GM13976 (cell line): Measurements from ENCODE around the gene TJAP1.

ENCODE experiments used
- DNase-seq: peaks from one replicate; pipeline ENCODE4 v3.0.0; 2012; ENCODE audit warnings: low spot score
- CTCF ChIP-seq: IDR thresholded peaks from 2 replicates; pipeline ENCODE4 v1.5.1; 2012; ENCODE audit warnings: borderline replicate concordance, mild to moderate bottlenecking; ENCODE audit not compliant: insufficient read depth; ENCODE audit errors: extremely low read depth, missing control alignments, control extremely low read depth
- in situ Hi-C: fragments of 300-500 bp; cut with MboI; formaldehyde crosslinking; loops from one replicate; pipeline ENCODE4 v1.12.0; 2022; ENCODE audit warnings: low sequenced_read_pairs, mixed read lengths, inconsistent platforms; ENCODE audit not compliant: unreplicated experiment

TJAP1 gene

GRCh38 chr6:43491750-43492661 is 14.6 kb downstream of the TJAP1 start:
- no peak for DNase-seq
- in situ Hi-C loops = loop anchor here (25.0 kb wide), 1 partner anchor 230 kb away; no protein-coding TSS in a partner anchor

GRCh38 chr6:43492673-43493072 is 15.3 kb downstream of the TJAP1 start:
- TF ChIP-seq CTCF = no peak
- in situ Hi-C loops = loop anchor here (25.0 kb wide), 1 partner anchor 230 kb away; no protein-coding TSS in a partner anchor
- DNase-seq = no peak

More at GRCh38 chr6:43491750-43492661, 14.6 kb downstream of the TJAP1 start:
- no peak for TF ChIP-seq CTCF

- no peak for TF ChIP-seq CTCF
- in situ Hi-C loops = loop anchor here (25.0 kb wide), 1 partner anchor 231 kb away; no protein-coding TSS in a partner anchor
- DNase-seq = no peak
These were observed 15.9 kb downstream of the TJAP1 start for GRCh38 chr6:43493230-43493629.

GRCh38 chr6:43493833-43494232 is 16.5 kb downstream of the TJAP1 start:
- TF ChIP-seq CTCF = no peak
- in situ Hi-C loops = loop anchor here (25.0 kb wide), 1 partner anchor 232 kb away; no protein-coding TSS in a partner anchor
- no peak for DNase-seq

- in situ Hi-C loops = loop anchor here (25.0 kb wide), 1 partner anchor 232 kb away; no protein-coding TSS in a partner anchor
- no peak for DNase-seq
- no peak for TF ChIP-seq CTCF
These were observed 17.0 kb downstream of the TJAP1 start for GRCh38 chr6:43494321-43494720.

- no peak for DNase-seq
- in situ Hi-C loops = loop anchor here (25.0 kb wide), 1 partner anchor 232 kb away; no protein-coding TSS in a partner anchor
- no peak for TF ChIP-seq CTCF
These were observed 17.4 kb downstream of the TJAP1 start for GRCh38 chr6:43494766-43495165.
